ENCODE data around the gene OR6A2.

OR6A2 gene

DNA sequence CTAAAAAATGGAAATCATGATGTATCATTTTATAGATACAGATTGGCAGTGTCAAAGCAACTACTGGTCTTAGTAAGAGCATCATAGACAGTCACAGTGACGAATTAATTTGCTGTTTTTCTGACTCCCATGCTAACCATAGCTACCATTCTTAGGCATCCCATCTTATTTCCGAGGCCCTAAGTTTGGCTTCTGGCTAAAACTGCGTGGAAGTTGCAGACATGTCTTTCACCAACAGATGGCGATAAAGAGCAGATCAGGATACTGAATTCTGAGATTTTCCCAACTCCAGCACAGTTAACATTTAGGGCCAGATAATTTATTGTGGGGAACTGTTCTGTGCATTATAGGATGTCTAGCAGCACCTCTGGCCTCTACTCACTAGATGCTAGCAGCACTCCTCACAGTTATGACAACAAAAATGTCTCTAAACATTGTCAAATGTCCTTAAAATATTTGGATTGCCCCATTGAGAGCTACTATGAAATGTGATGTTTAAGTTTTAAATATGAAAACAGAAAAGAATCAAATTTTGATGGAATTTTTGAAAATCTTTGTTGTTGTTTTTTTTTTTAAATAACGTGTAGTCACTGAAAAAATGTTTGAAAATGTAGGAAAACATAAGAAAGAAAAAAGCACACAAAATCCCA lies 44.1 kb downstream of the OR6A2 start:
- DNase-seq = no peak

DNA sequence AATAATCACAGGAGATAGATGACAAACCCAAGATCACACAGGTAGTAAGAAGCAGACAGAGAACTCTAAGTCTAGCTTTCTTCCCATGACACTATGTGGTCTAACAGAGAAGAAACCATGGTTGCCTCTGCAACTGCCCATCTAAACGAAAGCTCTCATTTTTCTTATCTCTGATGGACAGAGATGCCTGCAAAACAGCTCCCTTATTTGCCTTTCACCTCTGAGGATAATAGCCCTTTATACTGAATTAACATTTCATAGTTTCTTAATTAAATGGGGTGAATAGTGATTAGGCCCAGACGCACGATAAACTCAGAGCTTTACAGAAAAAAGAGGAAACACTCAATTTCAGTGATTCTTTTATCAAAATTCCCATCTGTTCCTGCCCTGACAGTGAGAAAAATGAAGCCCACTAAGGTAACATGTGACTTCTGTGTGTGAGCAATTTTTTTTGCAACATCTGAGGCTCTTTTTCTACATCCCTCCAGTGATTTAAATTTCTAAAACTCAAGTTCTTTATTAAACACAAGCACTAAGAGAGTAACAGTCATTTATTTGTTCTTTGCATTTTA lies 52.3 kb downstream of the OR6A2 start:
- no peak for DNase-seq

GRCh38 chr11:6746626-6747025 lies 52.9 kb downstream of the OR6A2 start:
- DNase-seq = no peak

- no peak for DNase-seq
Measured at GRCh38 chr11:6746086-6746618, 53.3 kb downstream of the OR6A2 start.

- no peak for DNase-seq
Measured at GRCh38 chr11:6745465-6746015, 53.9 kb downstream of the OR6A2 start.

GRCh38 chr11:6745018-6745417 lies 54.5 kb downstream of the OR6A2 start:
- no peak for DNase-seq

- no peak for DNase-seq
Measured at GRCh38 chr11:6742260-6742659, 57.2 kb downstream of the OR6A2 start.

Measured in SIG-M5 (cell line).